GM21515 (cell line): ENCODE data around the gene GAGE12J.
"Not testable (repeated sequence)": the region's sequence is repeated elsewhere in the genome, so short reads cannot be mapped to it uniquely, and the experiment has no call there.

ENCODE experiments used
- ATAC-seq: cut with Tn5 transposase; IDR thresholded peaks from one replicate; pipeline ENCODE4 v1.9.1; 2021; ENCODE audit not compliant: unreplicated experiment

GAGE12J gene

GRCh38 chrX:49321737-49322136 is at the start of gene GAGE12J:
Gene GAGE12J (plus strand): TSS chrX:49322037. CDS start chrX:49323194, 1,157 bp downstream.
- not testable (repeated sequence) for ATAC-seq

GRCh38 chrX:49272421-49272820 is 49.4 kb upstream of the GAGE12J start:
- ATAC-seq, result no peak

GRCh38 chrX:49273181-49273727 is 48.6 kb upstream of the GAGE12J start:
- ATAC-seq, result no peak

GRCh38 chrX:49276207-49276606 is 45.6 kb upstream of the GAGE12J start:
- ATAC-seq, result no peak

- no peak for ATAC-seq
Observed at GRCh38 chrX:49276671-49277534, 44.9 kb upstream of the GAGE12J start.

- ATAC-seq, result no peak
Observed at GRCh38 chrX:49277535-49277830, 44.4 kb upstream of the GAGE12J start.

- no peak for ATAC-seq
Observed at GRCh38 chrX:49278081-49278480, 43.8 kb upstream of the GAGE12J start.

- ATAC-seq, result no peak
Observed at GRCh38 chrX:49282647-49283011, 39.2 kb upstream of the GAGE12J start.

GRCh38 chrX:49284212-49284611 is 37.6 kb upstream of the GAGE12J start:
- ATAC-seq, result no peak

- no peak for ATAC-seq
Observed at GRCh38 chrX:49286136-49286535, 35.7 kb upstream of the GAGE12J start.

GRCh38 chrX:49286581-49286980 is 35.3 kb upstream of the GAGE12J start:
- no peak for ATAC-seq

- ATAC-seq, result no peak
Observed at GRCh38 chrX:49287665-49288064, 34.2 kb upstream of the GAGE12J start.

GRCh38 chrX:49290215-49290614 is 31.6 kb upstream of the GAGE12J start:
- no peak for ATAC-seq

GRCh38 chrX:49291615-49292337 is 30.1 kb upstream of the GAGE12J start:
- ATAC-seq, result peak; percentile 55

GRCh38 chrX:49292400-49293362 is 29.2 kb upstream of the GAGE12J start:
- ATAC-seq, result no peak

GRCh38 chrX:49299293-49299692 is 22.5 kb upstream of the GAGE12J start:
- ATAC-seq, result not testable (repeated sequence)

- no peak for ATAC-seq
Observed at GRCh38 chrX:49300703-49301102, 21.1 kb upstream of the GAGE12J start.

GRCh38 chrX:49303346-49303745 is 18.5 kb upstream of the GAGE12J start, which contains the start of gene GAGE10:
Gene GAGE10 (plus strand): TSS chrX:49303646. CDS start chrX:49304860, 1,214 bp downstream.
- ATAC-seq, result no peak

- ATAC-seq, result not testable (repeated sequence)
Observed at GRCh38 chrX:49307775-49308174, 14.1 kb upstream of the GAGE12J start.

- ATAC-seq, result no peak
Observed at GRCh38 chrX:49308604-49309269, 13.1 kb upstream of the GAGE12J start.
